ENCODE measurements around the gene PDLIM7. TPM values are rescaled to one million over a fixed set of nuclear protein-coding genes. Genes with fewer than 3 reads are reported as not detected.

The PDLIM7 gene
- polyA plus RNA-seq, 1 donor from 2014 or later = 21.0 TPM

GRCh38 chr5:177443144-177443983 lies 54.0 kb downstream of the PDLIM7 start:
- Histone ChIP-seq H2AFZ (ENCODE audit: low read depth, low read length) (no peak overlapping the region), H4K20me1 (ENCODE audit: insufficient read depth) (no peaks in the 10 kb centered on the region), H3K9me3 (ENCODE audit: low read length) (no peaks in the 10 kb centered on the region), H3K27me3 (ENCODE audit: insufficient read depth, low read depth, low read length) (no peaks in the 10 kb centered on the region), H3K9ac (ENCODE audit: low read length) (no peak overlapping the region), H3F3A (ENCODE audit: insufficient read depth, low read length, poor library complexity, severe bottlenecking) (no peaks in the 10 kb centered on the region), H3K9me2 (ENCODE audit: insufficient read depth, low read length) (no peaks in the 10 kb centered on the region), H3K27ac (ENCODE audit: low read length) (no peak overlapping the region), H3K4me2 (ENCODE audit: low read length) (no peak overlapping the region), H3K79me2 (replicated peaks; ENCODE audit: insufficient read depth, low read length) (peaks cover 17% of the 10 kb centered on the region), H3K36me3 (ENCODE audit: insufficient read depth, low read length) (no peaks in the 10 kb centered on the region), H3K4me3 (ENCODE audit: low read length) (no peak overlapping the region)
- no peak for TF ChIP-seq CTCF (IDR thresholded peaks at IDR 0.05; ENCODE audit: poor library complexity, severe bottlenecking)
- TF ChIP-seq RAD21 (conservative IDR thresholded peaks at IDR 0.05) = no peak
- no peak for TF ChIP-seq MXI1 (conservative IDR thresholded peaks at IDR 0.05; ENCODE audit: poor library complexity, severe bottlenecking)
- no peak for TF ChIP-seq EZH2 (IDR thresholded peaks at IDR 0.05; ENCODE audit: borderline replicate concordance, insufficient read depth, low read length, poor library complexity, severe bottlenecking)
- no peak for TF ChIP-seq REST (IDR thresholded peaks at IDR 0.05; ENCODE audit: borderline replicate concordance)

- Histone ChIP-seq H3K4me3 (ENCODE audit: low read length) (no peak overlapping the region), H3K36me3 (ENCODE audit: insufficient read depth, low read length) (no peaks in the 10 kb centered on the region), H3K4me2 (ENCODE audit: low read length) (no peak overlapping the region), H3K9me2 (ENCODE audit: insufficient read depth, low read length) (no peaks in the 10 kb centered on the region), H3K27ac (ENCODE audit: low read length) (no peak overlapping the region), H3K9ac (ENCODE audit: low read length) (no peak overlapping the region), H3K27me3 (ENCODE audit: insufficient read depth, low read depth, low read length) (no peaks in the 10 kb centered on the region), H3K79me2 (replicated peaks; ENCODE audit: insufficient read depth, low read length) (peaks cover 9% of the 10 kb centered on the region), H3K9me3 (ENCODE audit: low read length) (no peaks in the 10 kb centered on the region), H2AFZ (ENCODE audit: low read depth, low read length) (no peak overlapping the region), H3F3A (ENCODE audit: insufficient read depth, low read length, poor library complexity, severe bottlenecking) (no peaks in the 10 kb centered on the region), H4K20me1 (ENCODE audit: insufficient read depth) (no peaks in the 10 kb centered on the region)
- no peak for TF ChIP-seq EP300 (conservative IDR thresholded peaks at IDR 0.05; ENCODE audit: poor library complexity, severe bottlenecking)
- TF ChIP-seq MXI1 (conservative IDR thresholded peaks at IDR 0.05; ENCODE audit: poor library complexity, severe bottlenecking) = no peak
- no peak for TF ChIP-seq TAF1 (IDR thresholded peaks at IDR 0.05; ENCODE audit: low read depth)
- no peak for TF ChIP-seq REST (IDR thresholded peaks at IDR 0.05; ENCODE audit: borderline replicate concordance)
- no peak for TF ChIP-seq CTCF (IDR thresholded peaks at IDR 0.05; ENCODE audit: poor library complexity, severe bottlenecking)
- no peak for TF ChIP-seq POLR2AphosphoS5 (IDR thresholded peaks at IDR 0.05)
- TF ChIP-seq SMC3 (conservative IDR thresholded peaks at IDR 0.05; ENCODE audit: poor library complexity) = no peak
- TF ChIP-seq RAD21 (conservative IDR thresholded peaks at IDR 0.05) = no peak
- no peak for TF ChIP-seq EZH2 (IDR thresholded peaks at IDR 0.05; ENCODE audit: borderline replicate concordance, insufficient read depth, low read length, poor library complexity, severe bottlenecking)
Measured at GRCh38 chr5:177442066-177442826, 55.2 kb downstream of the PDLIM7 start.

All from neural cell (in vitro differentiated cells).